ENCODE results near the gene ZBTB20. TPM values are rescaled to one million over a fixed set of nuclear protein-coding genes. Genes with fewer than 3 reads are reported as not detected.

ZBTB20 gene
- total and polyA plus RNA-seq, 10 of the 15 experiments (the other 5 are each of a cell fraction or from before 2014, with no cell fraction given): 0.20 to 5.5 (median 2.2) TPM

- TF ChIP-seq ELK1 (IDR thresholded peaks at IDR 0.05; ENCODE audit: low read depth, low read length) (no peak), USF1 (IDR thresholded peaks at IDR 0.05; ENCODE audit: borderline replicate concordance, extremely low read length, insufficient read depth, low read depth, low read length) (no peak)
Measured at GRCh38 chr3:114441386-114441785, 705.7 kb downstream of the ZBTB20 start (continued).

GRCh38 chr3:114440700-114441099 lies 706.4 kb downstream of the ZBTB20 start:
- Histone ChIP-seq H3K4me3 (no peak overlapping the region), H3K36me3 (ENCODE audit: control insufficient read depth in 2 of 2, insufficient read depth in 2 of 2, low read length in 1 of 2) (no peaks in the 10 kb centered on the region), H3K27ac (ENCODE audit: control insufficient read depth, insufficient read depth) (no peak overlapping the region), H2AFZ (ENCODE audit: control insufficient read depth, low read depth, low read length) (no peak overlapping the region), H3K9ac (ENCODE audit: control insufficient read depth, insufficient read depth, low read length) (no peak overlapping the region), H3K27me3 (replicated peaks in 1 of 2; ENCODE audit: control insufficient read depth in 2 of 2, insufficient read depth in 2 of 2, low read length in 1 of 2) (no peaks in the 10 kb centered on the region), H4K20me1 (ENCODE audit: control insufficient read depth, insufficient read depth) (no peaks in the 10 kb centered on the region), H3K4me2 (ENCODE audit: control insufficient read depth, insufficient read depth) (no peak overlapping the region), H3K4me1 (ENCODE audit: control insufficient read depth, insufficient read depth, low read length) (peaks cover 16% of the 10 kb centered on the region), H3K9me3 (replicated peaks; ENCODE audit: control insufficient read depth, insufficient read depth, low read length) (no peaks in the 10 kb centered on the region), H3K79me2 (ENCODE audit: control insufficient read depth, insufficient read depth, low read length) (peaks cover 33% of the 10 kb centered on the region)
- CTCF ChIA-PET: interaction anchor here (1.1 to 1.8 kb wide), 4 partner anchors 22 to 149 kb away, joined by 3 to 6 read pairs (median 4); no protein-coding TSS in a partner anchor
- SMC1A ChIA-PET (ENCODE audit: uncharacterized antibody, unreplicated experiment): interaction anchor here (0.8 to 1.9 kb wide), 3 partner anchors 9 to 18 kb away, joined by 3 to 5 read pairs (median 4); no protein-coding TSS in a partner anchor
- in situ Hi-C loops (cut with MboI): no loop called here
- ATAC-seq (no peak), FAIRE-seq (no peak), DNase-seq (ENCODE audit: low read depth, low spot score) (no peak)
- intact Hi-C loops (cut with micrococcal nuclease; ENCODE audit: unreplicated experiment): no loop called here
- WGBS (ENCODE audit: insufficient coverage, insufficient replicate concordance, low lambda C conversion rate, missing lambda C conversion rate): 45% methylated on average over 4 of the region's 4 CpGs
- BruUV-seq (replicated peaks): no TSS peak
- POLR2A ChIA-PET: no interaction called here
- RAD21 ChIA-PET (ENCODE audit: unreplicated experiment): no interaction called here
- TF ChIP-seq CREB1 (IDR thresholded peaks at IDR 0.05; ENCODE audit: low read depth): no peak
- no peak for TF ChIP-seq REST (IDR thresholded peaks at IDR 0.05; ENCODE audit: low read depth, low read length)
- TF ChIP-seq EED (IDR thresholded peaks at IDR 0.05; ENCODE audit: low read depth): no peak
- TF ChIP-seq NBN (IDR thresholded peaks at IDR 0.05): no peak
- TF ChIP-seq E2F4 (IDR thresholded peaks at IDR 0.05; ENCODE audit: low read depth, low read length): no peak
- no peak for TF ChIP-seq CEBPB (IDR thresholded peaks at IDR 0.05; ENCODE audit: borderline replicate concordance in 1 of 2, low read depth in 2 of 2, low read length in 2 of 2)
- TF ChIP-seq MEF2A (IDR thresholded peaks at IDR 0.05; ENCODE audit: insufficient read depth, low read depth, low read length): no peak
- TF ChIP-seq E2F8 (IDR thresholded peaks at IDR 0.05; ENCODE audit: low read depth, partially characterized antibody): no peak
- no peak for TF ChIP-seq RUNX3 (IDR thresholded peaks at IDR 0.05; ENCODE audit: low read length)
- TF ChIP-seq SREBF2 (IDR thresholded peaks at IDR 0.05; ENCODE audit: low read length): no peak
- TF ChIP-seq TAF1 (IDR thresholded peaks at IDR 0.05; ENCODE audit: borderline replicate concordance, low read depth, low read length): no peak
